Left ventricle myocardium inferior (tissue), 1 donor: ENCODE results near the gene C16orf86. TPM values are rescaled to one million over a fixed set of nuclear protein-coding genes. Genes with fewer than 3 reads are reported as not detected.

Experiments used
- DNase-seq: peaks from one replicate; pipeline ENCODE4 v3.0.0-alpha.2; 2020
- H3K27ac ChIP-seq: fragments of 200-600 bp; replicated peaks from 2 replicates; pipeline ENCODE4 v1.8.0; 2021
- H3K27me3 ChIP-seq: fragments of 200-600 bp; 2 replicates; pipeline ENCODE4 v1.8.0; 2021; ENCODE audit warnings: low read depth
- H3K36me3 ChIP-seq: fragments of 200-600 bp; 2 replicates; pipeline ENCODE4 v1.8.0; 2021
- H3K4me1 ChIP-seq: fragments of 200-600 bp; 2 replicates; pipeline ENCODE4 v1.8.0; 2021
- H3K4me3 ChIP-seq: fragments of 200-600 bp; 2 replicates; pipeline ENCODE4 v1.8.0; 2021; ENCODE audit warnings: mild to moderate bottlenecking, moderate library complexity
- H3K9me3 ChIP-seq: fragments of 200-600 bp; replicated peaks from 2 replicates; pipeline ENCODE4 v1.8.0; 2021
- intact Hi-C: fragments of 100-400 bp; cut with micrococcal nuclease; formaldehyde crosslinking; loops from one replicate; pipeline ENCODE4 v1.11.0; 2022
- total RNA-seq: library from RNA; stranded (reverse); fragmentation: NEBNext Ultra II Directional; extraction: Animal tissue kit (Norgen Biotek cat#: 25700); gene quantifications from one replicate; pipeline ENCODE4 v1.2.1, GENCODE V29; 2021
- TF ChIP-seq, protein P1 (sequence below): fragments of 200-600 bp; IDR thresholded peaks from 2 replicates; pipeline ENCODE4 v1.8.0; 2021; ENCODE audit warnings: antibody characterized with exemption, mild to moderate bottlenecking, borderline replicate concordance
- donor health status: DM: no; HTN: yes; CAD: no; lungs with severe emphysema.

Gene C16orf86
- total RNA-seq, 1 donor from 2014 or later: 2.9 TPM

DNA sequence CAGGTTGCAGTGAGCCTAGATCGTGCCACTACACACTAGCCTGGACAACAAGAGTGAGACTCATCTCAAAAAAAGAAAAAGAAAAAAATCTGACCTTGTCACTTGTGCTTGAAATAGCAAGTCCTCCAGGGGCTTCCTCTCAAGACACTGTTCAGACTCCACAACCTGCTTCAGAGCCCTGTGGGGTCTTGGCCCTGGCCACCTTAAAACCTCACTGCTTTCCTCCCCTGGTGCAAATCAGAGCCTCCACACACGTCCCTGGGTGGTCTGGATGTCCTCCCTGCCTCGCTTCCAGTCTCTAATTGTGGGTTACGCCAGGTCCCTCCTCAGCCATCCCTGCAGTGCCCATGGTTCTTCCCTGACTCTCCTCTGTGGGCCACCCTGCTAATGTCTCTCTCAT lies 11.3 kb upstream of the C16orf86 start:
- H3K27me3 ChIP-seq: peaks cover 60% of the 10 kb centered on the region
- peaks cover 30% of the 10 kb centered on the region for H3K4me1 ChIP-seq
- no peak overlapping the region for H3K4me3 ChIP-seq
- TF ChIP-seq, protein P1, sequence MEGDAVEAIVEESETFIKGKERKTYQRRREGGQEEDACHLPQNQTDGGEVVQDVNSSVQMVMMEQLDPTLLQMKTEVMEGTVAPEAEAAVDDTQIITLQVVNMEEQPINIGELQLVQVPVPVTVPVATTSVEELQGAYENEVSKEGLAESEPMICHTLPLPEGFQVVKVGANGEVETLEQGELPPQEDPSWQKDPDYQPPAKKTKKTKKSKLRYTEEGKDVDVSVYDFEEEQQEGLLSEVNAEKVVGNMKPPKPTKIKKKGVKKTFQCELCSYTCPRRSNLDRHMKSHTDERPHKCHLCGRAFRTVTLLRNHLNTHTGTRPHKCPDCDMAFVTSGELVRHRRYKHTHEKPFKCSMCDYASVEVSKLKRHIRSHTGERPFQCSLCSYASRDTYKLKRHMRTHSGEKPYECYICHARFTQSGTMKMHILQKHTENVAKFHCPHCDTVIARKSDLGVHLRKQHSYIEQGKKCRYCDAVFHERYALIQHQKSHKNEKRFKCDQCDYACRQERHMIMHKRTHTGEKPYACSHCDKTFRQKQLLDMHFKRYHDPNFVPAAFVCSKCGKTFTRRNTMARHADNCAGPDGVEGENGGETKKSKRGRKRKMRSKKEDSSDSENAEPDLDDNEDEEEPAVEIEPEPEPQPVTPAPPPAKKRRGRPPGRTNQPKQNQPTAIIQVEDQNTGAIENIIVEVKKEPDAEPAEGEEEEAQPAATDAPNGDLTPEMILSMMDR: no peak
- H3K36me3 ChIP-seq: peaks cover 6% of the 10 kb centered on the region
- no peak overlapping the region for H3K27ac ChIP-seq
- H3K9me3 ChIP-seq: no peaks in the 10 kb centered on the region
- intact Hi-C loops: no loop called here
- DNase-seq: no peak

DNA sequence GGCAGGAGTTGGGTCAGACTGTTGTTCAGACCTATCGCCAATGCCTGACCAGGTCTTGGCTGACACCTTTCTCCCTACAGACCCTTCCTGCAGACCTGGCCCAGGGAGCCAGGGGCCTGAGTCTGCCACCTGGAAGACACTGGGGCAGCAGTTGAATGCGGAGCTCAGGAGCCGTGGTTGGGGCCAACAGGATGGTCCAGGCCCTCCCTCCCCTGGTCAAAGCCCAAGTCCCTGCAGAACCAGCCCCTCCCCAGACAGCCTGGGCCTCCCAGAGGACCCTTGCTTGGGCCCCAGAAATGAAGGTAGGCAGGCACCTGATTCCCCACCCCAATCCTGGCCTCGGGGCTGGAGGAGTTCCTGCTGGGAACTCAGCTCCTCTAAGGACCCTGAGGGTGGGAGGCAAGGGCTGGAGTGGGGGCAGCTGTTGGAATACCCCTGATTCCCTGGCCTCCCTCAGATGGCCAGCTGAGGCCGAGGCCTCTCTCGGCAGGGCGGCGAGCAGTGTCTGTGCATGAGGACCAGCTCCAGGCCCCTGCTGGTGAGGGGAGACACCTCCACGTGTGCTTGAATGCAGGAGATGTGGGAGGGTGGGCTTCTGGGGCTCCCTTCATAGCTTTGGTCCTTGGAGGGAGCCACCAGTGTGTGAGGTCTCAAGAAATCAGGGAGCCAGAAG lies 10.1 kb upstream of the C16orf86 start:
- DNase-seq: no peak
- H3K27me3 ChIP-seq: peaks cover 49% of the 10 kb centered on the region
- peaks cover 39% of the 10 kb centered on the region for H3K4me1 ChIP-seq
- H3K36me3 ChIP-seq: peaks cover 6% of the 10 kb centered on the region
- no peaks in the 10 kb centered on the region for H3K9me3 ChIP-seq
- TF ChIP-seq, protein P1: no peak
- H3K27ac ChIP-seq: no peak overlapping the region
- intact Hi-C loops: no loop called here
- H3K4me3 ChIP-seq: no peak overlapping the region

DNA sequence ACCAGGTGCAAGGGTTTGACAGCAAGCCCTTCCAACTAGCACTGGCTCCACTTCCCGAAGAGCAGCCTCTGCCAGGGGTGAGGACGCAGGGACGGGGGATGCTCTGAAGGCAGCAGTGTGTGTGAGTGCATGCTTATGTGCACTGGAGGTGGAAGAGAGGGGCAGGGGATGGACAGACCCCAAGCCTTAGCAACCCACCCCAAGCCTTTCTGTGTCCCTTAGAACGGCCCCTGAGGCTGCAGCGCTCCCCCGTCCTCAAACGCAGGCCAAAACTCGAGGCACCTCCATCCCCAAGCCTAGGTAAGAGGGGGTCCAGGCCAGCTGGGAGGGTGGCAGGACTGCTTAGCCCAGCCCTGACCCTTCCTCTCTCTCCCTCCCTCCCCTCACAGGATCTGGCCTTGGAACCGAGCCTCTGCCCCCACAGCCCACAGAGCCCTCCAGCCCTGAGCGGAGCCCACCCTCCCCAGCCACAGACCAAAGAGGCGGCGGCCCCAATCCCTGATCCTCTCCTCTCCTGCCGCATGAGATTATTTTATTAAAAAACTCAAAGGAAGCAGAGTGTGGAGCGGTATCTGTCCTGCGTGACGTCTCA lies 9.5 kb upstream of the C16orf86 start:
- peaks cover 6% of the 10 kb centered on the region for H3K36me3 ChIP-seq
- intact Hi-C loops: no loop called here
- H3K4me1 ChIP-seq: peaks cover 42% of the 10 kb centered on the region
- H3K4me3 ChIP-seq: no peak overlapping the region
- H3K27ac ChIP-seq: no peak overlapping the region
- no peaks in the 10 kb centered on the region for H3K9me3 ChIP-seq
- DNase-seq: no peak
- peaks cover 42% of the 10 kb centered on the region for H3K27me3 ChIP-seq
- TF ChIP-seq, protein P1: no peak

DNA sequence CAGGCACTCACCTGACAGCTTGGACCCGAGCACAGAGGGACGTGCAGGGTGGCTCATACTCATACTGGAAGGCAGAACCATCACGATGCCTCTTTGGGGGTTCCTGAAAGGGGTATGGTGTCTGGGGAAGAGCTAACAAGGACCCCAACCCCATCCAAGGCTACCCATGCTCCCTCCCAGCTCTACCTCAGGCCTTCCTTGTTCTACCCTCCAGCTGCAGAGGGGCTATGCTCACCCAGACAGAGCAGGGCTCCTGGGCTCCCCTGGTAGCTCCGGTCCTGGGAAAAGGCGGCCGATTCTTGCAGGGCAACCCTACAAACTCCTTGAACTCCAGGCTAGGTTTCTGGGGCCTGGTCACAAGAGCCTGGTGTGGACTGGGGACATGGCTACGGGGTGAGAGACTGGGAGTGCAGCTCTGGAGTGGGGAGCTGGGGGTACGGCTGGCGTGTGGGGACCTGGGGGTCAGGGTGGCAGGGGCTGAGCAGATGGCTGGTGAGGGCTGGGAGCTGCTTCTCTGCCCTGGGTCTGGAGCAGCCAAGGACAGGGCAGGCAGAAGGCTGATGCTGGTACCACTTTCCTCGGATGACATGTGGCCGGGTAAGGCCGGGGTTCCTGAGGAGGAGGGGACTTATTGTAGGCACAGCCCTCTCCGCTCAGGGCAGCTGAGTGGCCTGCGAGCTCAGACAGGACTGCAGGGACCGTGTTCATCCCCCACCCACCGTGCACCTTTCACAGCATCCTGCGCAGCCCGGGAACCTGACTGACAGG lies 8.7 kb upstream of the C16orf86 start:
- peaks cover 41% of the 10 kb centered on the region for H3K4me1 ChIP-seq
- no peak for DNase-seq
- no peak overlapping the region for H3K27ac ChIP-seq
- H3K27me3 ChIP-seq: peaks cover 34% of the 10 kb centered on the region
- H3K36me3 ChIP-seq: peaks cover 13% of the 10 kb centered on the region
- TF ChIP-seq, protein P1: no peak
- intact Hi-C loops: no loop called here
- no peak overlapping the region for H3K4me3 ChIP-seq
- no peaks in the 10 kb centered on the region for H3K9me3 ChIP-seq

DNA sequence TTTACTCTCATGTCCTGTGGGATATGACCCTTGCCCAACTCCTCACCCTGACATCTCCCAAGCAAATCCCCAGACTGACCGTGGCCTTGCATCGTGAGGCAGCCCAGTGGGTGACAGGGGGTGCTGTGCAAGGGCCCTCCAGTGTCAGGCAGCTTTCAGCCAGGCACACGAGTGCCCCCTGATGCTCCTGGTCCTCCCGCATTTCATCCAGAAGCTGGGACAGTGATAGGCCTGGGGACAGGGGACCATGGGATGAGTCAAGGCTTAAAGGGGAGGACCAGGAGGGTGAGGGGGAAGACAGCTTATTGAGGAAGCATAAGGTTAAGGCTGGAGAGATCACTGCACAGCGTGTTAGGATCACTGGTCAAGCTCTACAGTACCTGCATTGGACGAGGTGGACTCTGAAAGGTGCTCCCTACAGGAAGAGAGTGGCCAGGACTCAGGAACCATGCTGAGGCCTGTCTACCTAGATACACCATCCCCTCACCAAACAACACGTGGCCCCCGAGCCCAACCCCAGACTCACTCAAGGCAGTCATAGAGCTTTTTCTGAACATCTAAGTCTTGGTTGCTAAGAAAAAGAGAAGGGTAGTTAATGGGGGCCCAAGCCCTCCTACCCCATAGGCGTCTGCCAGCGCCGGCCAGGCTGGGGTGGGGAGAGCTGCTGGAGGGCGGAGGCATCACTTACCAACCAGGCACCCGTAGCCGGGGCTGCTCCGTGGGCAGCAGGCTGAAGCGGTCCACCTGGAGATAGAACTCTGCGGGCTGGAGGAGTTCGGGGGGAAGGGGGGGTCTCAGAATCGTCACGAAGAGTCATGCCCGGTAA lies 7.6 kb upstream of the C16orf86 start:
- DNase-seq: no peak
- peak overlapping the region; percentile 89 for H3K4me3 ChIP-seq
- H3K27me3 ChIP-seq: peaks cover 23% of the 10 kb centered on the region
- TF ChIP-seq, protein P1: no peak
- H3K4me1 ChIP-seq: peaks cover 30% of the 10 kb centered on the region
- intact Hi-C loops: no loop called here
- no peaks in the 10 kb centered on the region for H3K9me3 ChIP-seq
- H3K27ac ChIP-seq: no peak overlapping the region
- peaks cover 19% of the 10 kb centered on the region for H3K36me3 ChIP-seq
